HTR-8/SVneo (cell line): Measurements from ENCODE around the gene CDC42BPG.
A peak's percentile ranks its signal among the peaks of the same experiment; 100 is the strongest.

Experiments used
- DNase-seq: peaks from one replicate; pipeline ENCODE4 v3.0.0; 2011; ENCODE audit warnings: low spot score, mixed read lengths; ENCODE audit not compliant: insufficient read length
- FAIRE-seq: peaks from 2 replicates; lab custom pipeline; 2011; peaks lifted over from hg19 to GRCh38; lab: Jason Lieb, UNC

CDC42BPG gene

DNA sequence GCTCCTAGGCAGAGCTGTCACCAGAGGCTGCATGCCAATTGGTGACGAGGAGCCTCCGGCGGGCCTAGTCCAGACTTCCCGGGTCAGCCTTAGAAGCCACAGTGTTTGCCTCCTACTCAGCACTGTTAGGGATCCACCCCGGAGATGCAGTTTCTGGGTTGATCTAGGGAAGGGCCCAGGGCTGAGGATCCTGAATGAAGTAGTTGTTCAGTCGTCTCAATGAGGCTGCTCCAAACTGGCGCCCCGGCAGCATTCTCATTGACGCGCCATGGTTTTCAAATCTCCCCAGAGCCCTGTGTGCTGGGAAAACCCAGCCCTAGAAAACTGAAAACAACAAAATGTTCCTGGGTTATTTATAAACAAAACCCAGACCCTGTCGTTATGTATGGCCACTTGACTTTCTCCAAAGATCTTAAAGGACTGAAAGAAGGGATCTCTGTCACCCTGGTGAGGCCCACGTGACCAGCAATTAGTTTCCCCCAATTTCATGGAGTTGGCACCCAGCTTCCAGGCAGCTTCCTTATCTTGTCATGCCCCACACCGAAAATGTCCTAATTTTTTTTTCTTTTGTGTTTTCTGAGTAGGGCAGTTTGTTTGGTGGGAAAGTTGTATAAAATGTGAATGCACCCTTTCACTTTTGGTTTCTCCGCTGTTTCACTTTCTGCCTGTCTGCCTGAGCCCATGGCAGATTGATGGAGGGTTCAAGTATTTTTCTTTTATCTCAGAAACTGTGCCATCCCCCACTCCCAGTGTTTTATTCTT is 36.0 kb upstream of the CDC42BPG start:
- DNase-seq (no peak), FAIRE-seq (no peak)

- DNase-seq: no peak
- no peak for FAIRE-seq
Measured at GRCh38 chr11:64879244-64879900, 34.9 kb upstream of the CDC42BPG start.

DNA sequence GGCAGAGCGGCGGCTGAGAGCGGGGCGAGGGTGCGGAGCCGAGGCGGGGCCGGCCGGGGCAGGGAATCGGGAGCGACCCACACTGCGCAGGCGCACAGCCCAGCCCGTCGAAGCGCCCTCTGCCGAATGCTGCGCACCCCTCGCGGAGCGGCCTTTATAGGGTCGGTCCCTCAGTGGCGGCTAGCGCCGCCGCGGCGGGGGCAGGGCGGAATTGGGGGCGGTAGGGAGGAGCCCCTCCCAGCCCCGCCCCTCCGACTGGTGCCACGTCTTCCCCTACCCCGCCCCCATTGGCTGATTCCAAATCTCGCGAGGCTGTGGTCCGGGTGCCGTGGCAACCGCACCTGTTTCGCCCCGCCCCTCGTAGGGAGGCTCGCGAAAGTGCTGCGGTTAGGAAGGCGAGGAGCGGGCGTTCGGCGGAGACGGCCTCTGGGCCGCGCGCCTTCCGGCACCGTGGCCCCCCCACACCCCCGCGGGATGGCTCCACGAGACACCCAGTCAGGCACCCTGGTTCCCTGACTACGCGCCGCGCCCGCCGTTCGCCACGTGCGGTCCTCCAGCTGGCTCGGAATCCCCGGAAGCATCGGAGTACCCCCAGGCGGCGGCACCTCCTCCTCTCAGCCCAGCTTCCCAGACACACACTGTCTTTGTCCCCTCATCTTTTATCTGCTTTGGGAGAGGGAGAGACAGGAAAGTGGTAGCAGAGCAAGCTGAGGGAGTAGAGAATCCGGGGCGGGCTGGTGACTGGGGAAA is 34.2 kb upstream of the CDC42BPG start, which contains the start of gene EHD1:
EHD1 (minus strand) TSS at position 128 of the 750 bp plus-strand sequence. CDS start 157 bp downstream, outside the sequence.
- FAIRE-seq (peak; percentile 57), DNase-seq (peak; percentile 94)

GRCh38 chr11:64878223-64878493 is 33.7 kb upstream of the CDC42BPG start:
- FAIRE-seq (no peak), DNase-seq (no peak)

DNA sequence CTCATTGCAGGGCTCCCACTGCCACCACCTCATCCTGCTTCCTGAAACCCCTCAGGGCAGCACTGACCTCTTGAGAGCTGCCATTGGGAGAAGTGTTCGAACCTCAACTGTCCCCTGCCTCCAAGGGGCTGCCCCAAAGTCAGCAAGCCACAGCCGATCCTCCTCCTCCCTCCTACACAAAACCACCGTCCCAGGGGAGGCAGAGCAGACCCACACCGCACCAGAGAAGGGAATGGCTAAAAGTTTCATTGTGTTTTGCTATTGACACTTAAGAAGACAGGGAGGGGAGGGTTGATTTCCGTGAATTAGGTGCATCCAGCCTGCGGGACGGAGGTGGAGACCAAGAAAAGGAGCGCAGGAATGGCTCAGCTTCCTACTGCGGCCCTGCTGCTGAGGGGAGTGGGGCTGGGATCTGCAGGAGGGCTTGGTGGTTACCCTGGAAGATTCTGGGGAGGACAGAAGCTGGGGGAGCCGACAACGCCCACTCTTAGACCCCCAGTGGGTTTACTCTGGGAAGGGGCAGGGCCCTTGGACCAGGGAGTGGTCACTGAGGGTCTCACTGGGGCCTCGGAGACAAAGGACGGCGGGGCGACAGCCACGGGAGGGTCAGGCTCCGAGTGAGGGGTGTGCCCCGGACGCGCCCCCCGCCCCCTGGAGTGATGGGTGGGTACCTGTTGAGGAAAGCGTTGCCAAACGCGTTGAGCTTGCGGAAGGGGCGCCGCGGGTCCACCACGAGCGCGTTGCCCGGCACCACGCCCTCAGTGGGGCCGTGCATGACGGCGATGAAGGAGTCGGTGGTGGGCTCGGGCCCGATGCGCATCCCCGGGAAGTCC is 33.2 kb upstream of the CDC42BPG start:
- no peak for FAIRE-seq
- DNase-seq: no peak

DNA sequence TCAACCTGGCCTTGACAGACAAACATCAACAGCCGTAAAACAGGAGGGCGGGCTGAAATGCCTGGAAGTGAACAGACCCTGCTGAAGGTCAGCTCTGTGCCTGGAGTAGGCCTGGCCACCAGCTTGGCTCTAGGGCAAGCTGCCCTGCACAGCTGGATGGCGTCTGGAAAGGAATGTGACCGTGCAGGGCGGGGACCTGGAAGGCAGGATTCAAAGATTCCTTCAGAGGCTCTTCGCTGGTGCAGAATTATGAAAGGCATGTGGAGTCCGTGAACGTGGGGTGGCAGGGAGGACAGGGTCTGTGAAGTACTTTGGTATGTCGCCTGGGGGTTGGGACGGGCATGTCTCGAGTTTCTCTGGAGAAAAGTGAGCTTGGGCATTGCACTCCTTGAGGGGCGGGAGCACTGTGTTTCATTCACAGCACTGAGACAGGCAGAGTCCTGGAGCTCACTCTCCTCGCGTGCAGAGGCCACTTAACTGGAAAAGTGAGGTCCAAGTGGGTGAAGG is 32.4 kb upstream of the CDC42BPG start:
- FAIRE-seq (no peak), DNase-seq (peak; percentile 38)

GRCh38 chr11:64876229-64876750 is 31.8 kb upstream of the CDC42BPG start:
- FAIRE-seq (no peak), DNase-seq (no peak)

DNA sequence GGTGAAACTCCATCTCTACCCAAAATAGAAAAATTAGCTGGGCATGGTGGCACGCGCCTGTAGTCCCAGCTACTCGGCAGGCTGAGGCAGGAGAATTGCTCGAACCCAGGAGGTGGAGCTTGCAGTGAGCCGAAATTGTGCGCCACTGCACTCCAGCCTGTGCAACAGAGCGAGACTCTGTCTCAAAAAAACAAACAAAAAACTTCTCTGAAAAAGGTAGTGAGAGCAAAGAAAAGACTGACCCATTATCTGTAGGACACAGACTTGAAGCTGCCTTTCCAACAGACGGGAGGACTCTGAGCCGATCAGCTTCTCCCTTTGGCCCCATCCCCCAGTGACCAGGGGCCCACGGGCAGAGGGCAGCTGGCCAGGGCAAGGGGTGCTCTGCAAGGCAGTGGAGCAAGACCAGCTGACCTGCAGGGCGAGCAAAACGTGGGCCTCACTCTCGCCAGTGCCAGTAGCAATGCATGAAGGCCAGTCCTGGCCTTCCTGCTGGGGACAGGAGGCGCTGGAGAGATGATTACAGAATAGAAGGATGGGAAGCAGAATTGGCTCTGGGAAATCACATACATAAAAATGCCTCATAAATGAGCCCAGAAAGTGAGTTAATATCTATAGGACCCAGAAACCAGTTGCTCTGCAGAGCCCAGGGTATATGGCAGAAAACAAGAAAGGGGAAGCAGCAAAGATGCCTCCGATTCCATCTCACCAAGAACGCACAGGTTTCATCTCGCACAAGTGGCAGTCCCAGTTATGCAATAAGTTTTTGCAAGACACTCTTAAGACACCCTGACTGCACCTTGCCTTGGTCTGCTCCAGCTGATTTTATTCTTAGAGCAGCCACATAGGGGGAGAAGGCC is 31.1 kb upstream of the CDC42BPG start:
- DNase-seq (no peak), FAIRE-seq (no peak)

- DNase-seq (no peak), FAIRE-seq (no peak)
Measured at GRCh38 chr11:64874308-64875240, 30.1 kb upstream of the CDC42BPG start.

GRCh38 chr11:64872790-64873488 is 28.5 kb upstream of the CDC42BPG start:
- DNase-seq (no peak), FAIRE-seq (no peak)

- no peak for FAIRE-seq
Measured at GRCh38 chr11:64871492-64871891, 27.0 kb upstream of the CDC42BPG start.

DNA sequence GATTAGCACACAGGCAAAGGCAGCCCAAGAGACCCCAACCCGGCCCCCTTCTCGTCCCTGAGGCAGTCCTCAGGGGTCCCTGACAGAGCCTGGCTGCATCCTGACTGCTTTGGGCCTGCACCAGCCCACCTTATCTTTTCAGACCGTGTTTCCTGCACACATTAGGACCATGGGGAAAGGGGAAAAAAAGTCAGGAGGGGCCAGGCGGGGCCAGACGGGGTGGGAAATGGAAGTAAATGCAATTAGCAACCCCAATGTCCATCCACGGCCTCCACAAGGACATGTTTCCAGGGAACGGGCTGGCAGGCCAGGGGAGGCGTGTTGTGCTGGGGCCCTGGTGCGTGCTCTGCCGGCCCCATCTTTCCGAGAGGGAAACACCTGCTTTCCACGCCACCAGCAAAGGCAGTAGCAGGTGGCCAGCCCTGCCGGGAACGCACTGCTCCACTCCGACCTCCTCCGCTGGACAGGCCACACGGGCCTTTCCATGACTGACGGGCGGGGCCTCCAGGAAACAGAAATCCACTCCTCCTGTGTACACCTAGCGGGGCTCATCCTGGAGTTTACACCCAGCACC is 26.5 kb upstream of the CDC42BPG start:
- no peak for FAIRE-seq
- no peak for DNase-seq

More at GRCh38 chr11:64871492-64871891, 27.0 kb upstream of the CDC42BPG start:
- DNase-seq: no peak

DNA sequence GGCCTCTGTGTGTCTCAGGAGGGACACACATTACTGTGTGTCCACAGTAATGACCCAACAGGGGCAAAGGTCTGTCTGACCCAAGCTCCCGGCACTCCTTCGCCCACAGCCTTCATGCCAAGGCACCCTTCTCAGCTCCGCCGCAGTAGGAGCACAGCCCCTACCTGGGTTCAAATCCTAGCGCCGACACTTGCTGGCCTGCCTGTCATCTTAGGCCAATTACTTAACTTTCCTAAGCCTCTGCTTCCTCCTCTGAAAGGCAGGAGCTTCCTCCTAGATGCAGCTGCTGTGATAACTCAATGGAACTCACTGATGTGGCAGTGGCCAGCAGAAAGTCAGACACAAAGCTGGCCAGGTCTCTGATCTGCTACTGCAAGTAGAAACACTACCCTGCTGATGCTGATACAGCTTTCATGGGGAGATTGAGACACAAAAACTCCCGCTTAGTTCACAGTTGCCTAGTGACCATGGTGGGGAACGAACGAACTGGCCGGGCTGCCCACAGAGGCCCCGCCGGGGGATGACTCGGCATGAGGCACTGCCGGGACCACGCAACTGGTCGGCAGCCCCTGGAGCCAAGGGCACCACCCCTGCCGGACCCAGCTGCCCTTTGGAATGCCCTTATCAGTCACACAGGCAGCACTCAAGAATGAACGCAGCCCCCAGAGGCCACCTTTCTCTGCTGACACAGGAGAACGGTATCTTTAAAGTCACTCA is 25.9 kb upstream of the CDC42BPG start:
- DNase-seq (no peak), FAIRE-seq (no peak)

DNA sequence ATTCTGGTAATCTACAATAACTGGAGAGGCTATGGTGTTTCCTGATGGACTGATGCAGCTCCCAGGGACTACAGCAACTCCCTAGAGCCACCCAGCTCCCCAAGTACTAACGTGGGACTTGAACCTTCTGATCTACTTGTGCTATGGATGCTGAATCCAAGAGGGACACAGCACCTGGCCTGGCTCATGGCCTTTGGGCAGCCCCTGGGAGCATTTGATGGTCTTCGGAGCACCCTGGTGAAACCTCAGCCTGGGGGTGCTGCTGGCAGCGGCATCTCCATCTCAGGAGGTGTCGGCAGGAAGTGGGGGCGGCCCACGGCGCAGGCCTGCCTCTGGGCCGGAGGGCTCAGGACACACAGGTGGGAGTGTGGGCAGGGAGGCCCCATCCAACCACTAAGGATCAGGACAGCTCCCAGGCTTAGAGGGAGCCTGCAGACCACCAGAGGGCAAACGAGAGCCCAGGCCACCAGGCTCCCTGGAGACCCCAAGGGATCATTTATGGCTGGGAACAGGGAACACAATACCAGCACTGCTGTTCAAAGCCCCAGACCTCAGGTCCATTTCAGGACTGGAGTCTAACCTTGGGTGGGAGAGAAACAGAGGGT is 25.2 kb upstream of the CDC42BPG start:
- no peak for FAIRE-seq

GRCh38 chr11:64868904-64869570 is 24.6 kb upstream of the CDC42BPG start:
- DNase-seq: peak; percentile 68
- FAIRE-seq: no peak

More for the DNA sequence above, 25.2 kb upstream of the CDC42BPG start:
- no peak for DNase-seq
